Measurements from ENCODE around the gene SNRNP70.

DNA sequence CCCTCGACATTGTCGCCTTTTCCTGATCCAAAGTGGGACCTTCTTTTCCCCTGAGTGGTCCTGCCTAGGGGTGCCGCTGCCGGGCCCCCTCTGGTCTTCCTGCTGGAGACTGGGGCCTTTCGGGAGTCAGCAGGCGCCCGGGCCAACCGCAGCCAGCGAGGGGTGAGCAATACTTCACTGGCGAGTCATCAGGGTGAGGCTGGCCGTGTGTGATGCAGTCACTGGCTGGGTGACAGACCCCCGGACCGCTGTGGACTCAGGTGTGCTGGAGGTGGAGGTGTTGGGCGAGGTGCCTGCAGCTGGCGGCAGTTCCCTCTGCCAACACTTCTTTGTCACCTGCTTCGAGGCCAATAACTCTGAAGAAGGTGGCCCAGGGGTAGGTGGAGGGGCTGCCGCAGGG, 43.1 kb upstream of the SNRNP70 start:
- TF ChIP-seq, protein P1, sequence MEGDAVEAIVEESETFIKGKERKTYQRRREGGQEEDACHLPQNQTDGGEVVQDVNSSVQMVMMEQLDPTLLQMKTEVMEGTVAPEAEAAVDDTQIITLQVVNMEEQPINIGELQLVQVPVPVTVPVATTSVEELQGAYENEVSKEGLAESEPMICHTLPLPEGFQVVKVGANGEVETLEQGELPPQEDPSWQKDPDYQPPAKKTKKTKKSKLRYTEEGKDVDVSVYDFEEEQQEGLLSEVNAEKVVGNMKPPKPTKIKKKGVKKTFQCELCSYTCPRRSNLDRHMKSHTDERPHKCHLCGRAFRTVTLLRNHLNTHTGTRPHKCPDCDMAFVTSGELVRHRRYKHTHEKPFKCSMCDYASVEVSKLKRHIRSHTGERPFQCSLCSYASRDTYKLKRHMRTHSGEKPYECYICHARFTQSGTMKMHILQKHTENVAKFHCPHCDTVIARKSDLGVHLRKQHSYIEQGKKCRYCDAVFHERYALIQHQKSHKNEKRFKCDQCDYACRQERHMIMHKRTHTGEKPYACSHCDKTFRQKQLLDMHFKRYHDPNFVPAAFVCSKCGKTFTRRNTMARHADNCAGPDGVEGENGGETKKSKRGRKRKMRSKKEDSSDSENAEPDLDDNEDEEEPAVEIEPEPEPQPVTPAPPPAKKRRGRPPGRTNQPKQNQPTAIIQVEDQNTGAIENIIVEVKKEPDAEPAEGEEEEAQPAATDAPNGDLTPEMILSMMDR (IDR thresholded peaks at IDR 0.05) = no peak
- TF ChIP-seq POLR2A (IDR thresholded peaks at IDR 0.05) = no peak
- no peak for TF ChIP-seq EP300 (IDR thresholded peaks at IDR 0.05)

All from ovary (tissue), 3 donors.